ENCODE data around the gene UBAC2.

DNA sequence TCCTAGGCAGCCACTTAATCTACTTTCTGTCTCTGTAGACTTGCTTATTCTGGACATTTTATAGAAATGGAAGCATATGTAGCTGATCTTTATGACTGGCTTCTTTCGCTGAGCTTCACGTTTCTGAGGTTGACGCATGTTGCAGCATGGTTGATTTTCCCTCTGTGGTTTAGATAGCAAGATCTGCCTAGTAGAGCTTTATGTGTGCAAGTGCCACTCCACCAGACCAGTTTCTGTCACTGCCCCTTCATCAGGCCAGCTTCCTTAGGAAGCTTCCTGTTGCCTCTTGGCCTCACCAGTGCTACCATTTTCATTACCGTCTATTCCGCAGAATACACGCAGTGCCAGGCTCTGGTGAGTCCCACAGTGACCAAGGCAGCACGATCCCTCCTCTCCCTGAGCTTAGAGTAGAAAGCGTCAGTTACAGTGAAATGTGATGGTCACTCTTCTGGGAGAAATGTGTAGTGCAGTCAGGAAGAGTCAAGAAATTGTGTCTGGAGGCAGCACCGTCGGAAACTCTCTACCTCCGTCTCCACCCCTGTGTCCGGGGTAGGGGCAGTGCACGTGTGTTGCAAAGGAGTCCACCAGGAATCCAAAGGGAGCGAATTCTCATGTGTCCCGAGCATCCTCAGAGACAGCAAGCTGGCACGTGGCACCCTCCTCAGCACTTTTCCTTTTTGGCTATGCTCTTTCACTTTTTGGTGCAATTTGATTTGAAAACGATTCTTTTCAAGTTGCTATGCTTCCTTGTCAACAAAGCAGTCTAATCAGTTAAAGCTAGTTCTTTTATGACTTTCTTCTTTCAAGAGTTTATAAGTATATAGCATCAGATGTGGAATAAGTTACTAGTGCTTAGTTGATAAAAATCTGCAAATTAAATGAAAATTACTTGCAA is 151.9 kb downstream of the UBAC2 start:
- TF ChIP-seq, protein P1, sequence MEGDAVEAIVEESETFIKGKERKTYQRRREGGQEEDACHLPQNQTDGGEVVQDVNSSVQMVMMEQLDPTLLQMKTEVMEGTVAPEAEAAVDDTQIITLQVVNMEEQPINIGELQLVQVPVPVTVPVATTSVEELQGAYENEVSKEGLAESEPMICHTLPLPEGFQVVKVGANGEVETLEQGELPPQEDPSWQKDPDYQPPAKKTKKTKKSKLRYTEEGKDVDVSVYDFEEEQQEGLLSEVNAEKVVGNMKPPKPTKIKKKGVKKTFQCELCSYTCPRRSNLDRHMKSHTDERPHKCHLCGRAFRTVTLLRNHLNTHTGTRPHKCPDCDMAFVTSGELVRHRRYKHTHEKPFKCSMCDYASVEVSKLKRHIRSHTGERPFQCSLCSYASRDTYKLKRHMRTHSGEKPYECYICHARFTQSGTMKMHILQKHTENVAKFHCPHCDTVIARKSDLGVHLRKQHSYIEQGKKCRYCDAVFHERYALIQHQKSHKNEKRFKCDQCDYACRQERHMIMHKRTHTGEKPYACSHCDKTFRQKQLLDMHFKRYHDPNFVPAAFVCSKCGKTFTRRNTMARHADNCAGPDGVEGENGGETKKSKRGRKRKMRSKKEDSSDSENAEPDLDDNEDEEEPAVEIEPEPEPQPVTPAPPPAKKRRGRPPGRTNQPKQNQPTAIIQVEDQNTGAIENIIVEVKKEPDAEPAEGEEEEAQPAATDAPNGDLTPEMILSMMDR (IDR thresholded peaks at IDR 0.05; ENCODE audit: poor library complexity) = no peak
- TF ChIP-seq EZH2phosphoT487 (IDR thresholded peaks at IDR 0.05; ENCODE audit: low read depth, severe bottlenecking, unreplicated experiment) (no peak), EZH2 (IDR thresholded peaks at IDR 0.05; ENCODE audit: borderline replicate concordance) (no peak)

All from hepatocyte (in vitro differentiated cells).